ENCODE measurements around the gene RSRC1.

Gene RSRC1

GRCh38 chr3:158152186-158152585 lies 42.3 kb downstream of the RSRC1 start:
- H3K27ac ChIP-seq: no peak overlapping the region
- peak; percentile 70 for DNase-seq
- H3K4me3 ChIP-seq (ENCODE audit: low read depth, low read length): no peak overlapping the region
- in situ Hi-C loops (cut with HindIII; ENCODE audit: low pct_ligation_motif_present, low sequenced_read_pairs): no loop called here
- no peaks in the 10 kb centered on the region for H3K36me3 ChIP-seq (replicated peaks)
- no peak for TF ChIP-seq CTCF (IDR thresholded peaks at IDR 0.05; ENCODE audit: low read depth, low read length, missing control alignments)
- no peaks in the 10 kb centered on the region for H3K27me3 ChIP-seq (replicated peaks)

GRCh38 chr3:158158969-158159368 lies 49.1 kb downstream of the RSRC1 start:
- Histone ChIP-seq H3K27me3 (replicated peaks) (no peaks in the 10 kb centered on the region), H3K4me3 (ENCODE audit: low read depth, low read length) (no peak overlapping the region), H3K27ac (no peak overlapping the region), H3K36me3 (replicated peaks) (no peaks in the 10 kb centered on the region)
- TF ChIP-seq CTCF (IDR thresholded peaks at IDR 0.05; ENCODE audit: low read depth, low read length, missing control alignments): no peak
- in situ Hi-C loops (cut with HindIII; ENCODE audit: low pct_ligation_motif_present, low sequenced_read_pairs): no loop called here
- DNase-seq: no peak

- Histone ChIP-seq H3K27ac (no peak overlapping the region), H3K27me3 (replicated peaks) (no peaks in the 10 kb centered on the region), H3K36me3 (replicated peaks) (no peaks in the 10 kb centered on the region), H3K4me3 (ENCODE audit: low read depth, low read length) (no peak overlapping the region)
- no peak for DNase-seq
- in situ Hi-C loops (cut with HindIII; ENCODE audit: low pct_ligation_motif_present, low sequenced_read_pairs): no loop called here
- no peak for TF ChIP-seq CTCF (IDR thresholded peaks at IDR 0.05; ENCODE audit: low read depth, low read length, missing control alignments)
Observed at GRCh38 chr3:158159714-158160113, 49.8 kb downstream of the RSRC1 start.

- Histone ChIP-seq H3K27ac (no peak overlapping the region), H3K27me3 (replicated peaks) (no peaks in the 10 kb centered on the region), H3K36me3 (replicated peaks) (no peaks in the 10 kb centered on the region), H3K4me3 (ENCODE audit: low read depth, low read length) (no peak overlapping the region)
- DNase-seq: peak; percentile 49
- TF ChIP-seq CTCF (IDR thresholded peaks at IDR 0.05; ENCODE audit: low read depth, low read length, missing control alignments): no peak
- in situ Hi-C loops (cut with HindIII; ENCODE audit: low pct_ligation_motif_present, low sequenced_read_pairs): no loop called here
Observed at GRCh38 chr3:158160958-158161357, 51.1 kb downstream of the RSRC1 start.

- no peak overlapping the region for H3K4me3 ChIP-seq (ENCODE audit: low read depth, low read length)
- no peak for TF ChIP-seq CTCF (IDR thresholded peaks at IDR 0.05; ENCODE audit: low read depth, low read length, missing control alignments)
- DNase-seq: no peak
- H3K27me3 ChIP-seq (replicated peaks): no peaks in the 10 kb centered on the region
- H3K36me3 ChIP-seq (replicated peaks): no peaks in the 10 kb centered on the region
- no peak overlapping the region for H3K27ac ChIP-seq
- in situ Hi-C loops (cut with HindIII; ENCODE audit: low pct_ligation_motif_present, low sequenced_read_pairs): no loop called here
Observed at GRCh38 chr3:158165141-158165655, 55.3 kb downstream of the RSRC1 start.

GRCh38 chr3:158165730-158166129 lies 55.8 kb downstream of the RSRC1 start:
- no peaks in the 10 kb centered on the region for H3K36me3 ChIP-seq (replicated peaks)

More at GRCh38 chr3:158165730-158166129, 55.8 kb downstream of the RSRC1 start:
- no peak overlapping the region for H3K27ac ChIP-seq
- no peak overlapping the region for H3K4me3 ChIP-seq (ENCODE audit: low read depth, low read length)
- in situ Hi-C loops (cut with HindIII; ENCODE audit: low pct_ligation_motif_present, low sequenced_read_pairs): no loop called here
- no peak for TF ChIP-seq CTCF (IDR thresholded peaks at IDR 0.05; ENCODE audit: low read depth, low read length, missing control alignments)
- DNase-seq: no peak
- no peaks in the 10 kb centered on the region for H3K27me3 ChIP-seq (replicated peaks)

All from brain microvascular endothelial cell (primary cell).